ENCODE measurements around the gene GALNT1. TPM values are rescaled to one million over a fixed set of nuclear protein-coding genes. Genes with fewer than 3 reads are reported as not detected.

The GALNT1 gene
- total RNA-seq, 1 experiment from 2014 or later: 63.0 TPM

- DNase-seq (ENCODE audit: low read depth): no peak
Measured at GRCh38 chr18:35618696-35619095, 37.2 kb downstream of the GALNT1 start.

- DNase-seq (ENCODE audit: low read depth): no peak
Measured at GRCh38 chr18:35619464-35619863, 37.9 kb downstream of the GALNT1 start.

- no peak for DNase-seq (ENCODE audit: low read depth)
Measured at GRCh38 chr18:35619941-35620340, 38.4 kb downstream of the GALNT1 start.

- DNase-seq (ENCODE audit: low read depth): no peak
Measured at GRCh38 chr18:35620765-35621164, 39.2 kb downstream of the GALNT1 start.

GRCh38 chr18:35623255-35623654, 41.7 kb downstream of the GALNT1 start:
- DNase-seq (ENCODE audit: low read depth): no peak

GRCh38 chr18:35624146-35624545, 42.6 kb downstream of the GALNT1 start:
- DNase-seq (ENCODE audit: low read depth): no peak

- DNase-seq (ENCODE audit: low read depth): no peak
Measured at GRCh38 chr18:35625232-35625631, 43.7 kb downstream of the GALNT1 start.

GRCh38 chr18:35633761-35634160, 52.2 kb downstream of the GALNT1 start:
- DNase-seq (ENCODE audit: low read depth): no peak

GRCh38 chr18:35634323-35634722, 52.8 kb downstream of the GALNT1 start:
- DNase-seq (ENCODE audit: low read depth): peak; percentile 18

- peak; percentile 81 for DNase-seq (ENCODE audit: low read depth)
Measured at GRCh38 chr18:35635170-35635569, 53.6 kb downstream of the GALNT1 start.

GRCh38 chr18:35637227-35637626, 55.7 kb downstream of the GALNT1 start:
- no peak for DNase-seq (ENCODE audit: low read depth)

GRCh38 chr18:35639296-35639695, 57.8 kb downstream of the GALNT1 start:
- no peak for DNase-seq (ENCODE audit: low read depth)

GRCh38 chr18:35641467-35641866, 59.9 kb downstream of the GALNT1 start:
- DNase-seq (ENCODE audit: low read depth): no peak

GRCh38 chr18:35641916-35642315, 60.4 kb downstream of the GALNT1 start:
- DNase-seq (ENCODE audit: low read depth): peak; percentile 10

GRCh38 chr18:35642802-35643201, 61.3 kb downstream of the GALNT1 start:
- DNase-seq (ENCODE audit: low read depth): peak; percentile 64

GRCh38 chr18:35646449-35646848, 64.9 kb downstream of the GALNT1 start:
- DNase-seq (ENCODE audit: low read depth): no peak

- no peak for DNase-seq (ENCODE audit: low read depth)
Measured at GRCh38 chr18:35653392-35654135, 72.0 kb downstream of the GALNT1 start.

GRCh38 chr18:35658112-35658511, 76.6 kb downstream of the GALNT1 start:
- no peak for DNase-seq (ENCODE audit: low read depth)

GRCh38 chr18:35661483-35662146, 80.1 kb downstream of the GALNT1 start:
- peak; percentile 6 for DNase-seq (ENCODE audit: low read depth)

- DNase-seq (ENCODE audit: low read depth): no peak
Measured at GRCh38 chr18:35662293-35663062, 80.9 kb downstream of the GALNT1 start.

- no peak for DNase-seq (ENCODE audit: low read depth)
Measured at GRCh38 chr18:35671966-35672603, 90.5 kb downstream of the GALNT1 start.

GRCh38 chr18:35672897-35673296, 91.4 kb downstream of the GALNT1 start:
- peak; percentile 34 for DNase-seq (ENCODE audit: low read depth)
